Osteoblast (primary cell): ENCODE data around the gene ZNRD2. TPM values are rescaled to one million over a fixed set of nuclear protein-coding genes. Genes with fewer than 3 reads are reported as not detected.

ENCODE experiments used
- DNase-seq: peaks from one replicate; pipeline ENCODE4 v3.0.0; 2011; ENCODE audit warnings: low spot score, mixed read lengths; ENCODE audit not compliant: insufficient read length; ENCODE audit errors: missing footprints
- H2AFZ ChIP-seq: 2 replicates; pipeline ENCODE4 v1.6.0; 2011; ENCODE audit warnings: mild to moderate bottlenecking, low read length
- H3K27ac ChIP-seq: 2 replicates; pipeline ENCODE4 v1.5.1; 2011; ENCODE audit warnings: mild to moderate bottlenecking, low read depth, low read length, moderate library complexity
- H3K27me3 ChIP-seq: 2 replicates; pipeline ENCODE4 v1.6.0; 2012; ENCODE audit warnings: mild to moderate bottlenecking, control low read depth, inconsistent platforms, low read length, moderate library complexity; ENCODE audit not compliant: insufficient read depth
- H3K36me3 ChIP-seq: 2 replicates; pipeline ENCODE4 v1.5.1; 2011; ENCODE audit warnings: mild to moderate bottlenecking, low read length, control low read depth, moderate library complexity; ENCODE audit not compliant: insufficient read depth
- H3K4me1 ChIP-seq: 2 replicates; pipeline ENCODE4 v1.5.1; 2011; ENCODE audit warnings: mild to moderate bottlenecking, low read length, control low read depth, moderate library complexity; ENCODE audit not compliant: insufficient read depth
- H3K4me2 ChIP-seq: 2 replicates; pipeline ENCODE4 v1.6.0; 2011; ENCODE audit warnings: mild to moderate bottlenecking, low read length; ENCODE audit not compliant: insufficient read depth
- H3K4me3 ChIP-seq: fragments of 200-600 bp; sonication (generic); 3 replicates; pipeline ENCODE4 v1.5.1; 2012; ENCODE audit warnings: mild to moderate bottlenecking, low read length, inconsistent platforms; ENCODE audit not compliant: insufficient read depth
- H3K79me2 ChIP-seq: 2 replicates; pipeline ENCODE4 v1.6.0; 2012; ENCODE audit warnings: mild to moderate bottlenecking, low read length, control low read depth, inconsistent platforms; ENCODE audit not compliant: insufficient read depth
- H3K9me3 ChIP-seq: 2 replicates; pipeline ENCODE4 v1.5.1; 2011; ENCODE audit warnings: low read depth, low read length, control low read depth
- H4K20me1 ChIP-seq: 2 replicates; pipeline ENCODE4 v1.6.0; 2012; ENCODE audit warnings: mild to moderate bottlenecking, low read length, control low read depth; ENCODE audit not compliant: insufficient read depth
- total RNA-seq: library from RNA; depleted of rRNA; stranded (reverse); fragments of >200 nt; gene quantifications from 2 replicates; pipeline ENCODE4 v1.2.3, GENCODE V29; 2012
- TF ChIP-seq, protein P1 (sequence below): IDR thresholded peaks from 2 replicates; pipeline ENCODE4 v1.5.1; 2011; ENCODE audit warnings: mild to moderate bottlenecking, low read depth, low read length, moderate library complexity; ENCODE audit errors: extremely low read depth

The ZNRD2 gene
- total RNA-seq, 1 donor: 42.3 TPM

DNA sequence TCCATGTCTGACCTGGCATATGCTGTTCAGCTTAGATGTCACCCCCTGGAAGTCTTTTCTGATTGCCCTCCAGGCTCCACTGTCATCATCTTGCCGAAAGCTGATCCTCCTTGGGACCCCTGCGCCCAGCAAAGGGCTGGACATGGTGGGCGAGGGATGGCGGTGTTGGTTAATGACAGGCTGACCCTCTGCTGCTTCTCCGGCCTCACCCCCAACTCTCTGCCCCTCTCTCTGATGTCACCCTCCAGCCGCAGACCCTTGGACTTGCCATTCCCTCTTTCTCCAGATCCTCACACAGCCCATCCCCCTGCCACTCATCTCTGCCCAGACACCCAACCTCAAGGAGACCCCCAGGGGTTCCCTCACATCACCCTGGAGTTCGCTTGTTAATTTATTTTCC lies 7.9 kb downstream of the ZNRD2 start:
- Histone ChIP-seq H4K20me1 (peaks cover 25% of the 10 kb centered on the region), H3K27me3 (no peaks in the 10 kb centered on the region), H2AFZ (no peak overlapping the region), H3K27ac (peak overlapping the region; percentile 81), H3K9me3 (no peaks in the 10 kb centered on the region), H3K79me2 (peaks cover 40% of the 10 kb centered on the region), H3K4me1 (peaks cover 37% of the 10 kb centered on the region), H3K4me3 (peak overlapping the region; percentile 77), H3K36me3 (peaks cover 40% of the 10 kb centered on the region), H3K4me2 (peak overlapping the region; percentile 91)
- no peak for DNase-seq
- TF ChIP-seq, protein P1, sequence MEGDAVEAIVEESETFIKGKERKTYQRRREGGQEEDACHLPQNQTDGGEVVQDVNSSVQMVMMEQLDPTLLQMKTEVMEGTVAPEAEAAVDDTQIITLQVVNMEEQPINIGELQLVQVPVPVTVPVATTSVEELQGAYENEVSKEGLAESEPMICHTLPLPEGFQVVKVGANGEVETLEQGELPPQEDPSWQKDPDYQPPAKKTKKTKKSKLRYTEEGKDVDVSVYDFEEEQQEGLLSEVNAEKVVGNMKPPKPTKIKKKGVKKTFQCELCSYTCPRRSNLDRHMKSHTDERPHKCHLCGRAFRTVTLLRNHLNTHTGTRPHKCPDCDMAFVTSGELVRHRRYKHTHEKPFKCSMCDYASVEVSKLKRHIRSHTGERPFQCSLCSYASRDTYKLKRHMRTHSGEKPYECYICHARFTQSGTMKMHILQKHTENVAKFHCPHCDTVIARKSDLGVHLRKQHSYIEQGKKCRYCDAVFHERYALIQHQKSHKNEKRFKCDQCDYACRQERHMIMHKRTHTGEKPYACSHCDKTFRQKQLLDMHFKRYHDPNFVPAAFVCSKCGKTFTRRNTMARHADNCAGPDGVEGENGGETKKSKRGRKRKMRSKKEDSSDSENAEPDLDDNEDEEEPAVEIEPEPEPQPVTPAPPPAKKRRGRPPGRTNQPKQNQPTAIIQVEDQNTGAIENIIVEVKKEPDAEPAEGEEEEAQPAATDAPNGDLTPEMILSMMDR: no peak

DNA sequence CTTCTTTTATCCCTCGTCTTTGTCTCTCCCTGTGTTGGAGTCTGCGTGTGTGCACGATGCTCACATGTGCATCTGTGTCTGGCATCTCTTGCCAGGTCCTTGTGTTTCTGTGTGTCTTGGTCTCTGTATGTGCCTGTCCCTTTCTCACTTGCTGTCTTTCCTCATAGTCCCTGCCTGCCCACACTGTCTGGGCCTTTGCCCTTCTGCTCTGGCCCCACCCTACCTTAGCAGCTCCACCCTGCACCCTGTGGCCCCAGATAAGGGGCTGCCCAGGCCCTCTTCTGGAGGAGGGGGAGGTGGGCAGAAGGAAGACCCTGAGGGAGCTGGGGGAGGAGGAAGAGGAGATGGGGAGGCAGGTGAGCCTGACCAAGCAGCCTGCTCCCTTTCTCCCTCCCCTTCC lies 8.4 kb downstream of the ZNRD2 start:
- Histone ChIP-seq H3K4me1 (peaks cover 32% of the 10 kb centered on the region), H3K9me3 (no peaks in the 10 kb centered on the region), H3K4me3 (no peak overlapping the region), H3K79me2 (peaks cover 36% of the 10 kb centered on the region), H2AFZ (no peak overlapping the region), H3K27ac (no peak overlapping the region), H4K20me1 (peaks cover 20% of the 10 kb centered on the region), H3K27me3 (no peaks in the 10 kb centered on the region), H3K36me3 (peaks cover 34% of the 10 kb centered on the region), H3K4me2 (no peak overlapping the region)
- DNase-seq: no peak
- TF ChIP-seq, protein P1: no peak

DNA sequence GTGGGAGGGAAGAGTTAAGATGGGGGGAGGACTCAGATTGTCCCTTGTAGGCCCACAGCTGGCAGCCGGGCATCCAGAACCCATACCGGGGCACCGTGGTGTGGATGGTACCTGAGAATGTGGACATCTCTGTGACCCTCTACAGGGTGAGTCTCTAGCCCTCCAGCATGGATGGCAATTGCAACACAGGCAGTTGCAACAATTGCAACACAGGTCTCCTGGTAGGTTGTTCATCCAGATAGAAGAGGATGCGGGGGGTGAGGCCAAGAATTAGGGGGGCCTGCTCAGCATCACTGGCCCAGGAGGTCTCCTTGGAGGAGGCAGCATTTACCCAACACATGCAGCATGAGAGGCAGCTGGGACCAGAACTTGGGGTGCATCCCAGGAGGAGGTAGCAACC lies 9.0 kb downstream of the ZNRD2 start:
- Histone ChIP-seq H4K20me1 (peaks cover 17% of the 10 kb centered on the region), H3K36me3 (peaks cover 33% of the 10 kb centered on the region), H3K79me2 (peaks cover 36% of the 10 kb centered on the region), H3K27ac (no peak overlapping the region), H3K4me1 (peaks cover 29% of the 10 kb centered on the region), H3K4me3 (no peak overlapping the region), H2AFZ (no peak overlapping the region), H3K4me2 (no peak overlapping the region), H3K27me3 (no peaks in the 10 kb centered on the region), H3K9me3 (no peaks in the 10 kb centered on the region)
- no peak for DNase-seq
- TF ChIP-seq, protein P1: no peak

DNA sequence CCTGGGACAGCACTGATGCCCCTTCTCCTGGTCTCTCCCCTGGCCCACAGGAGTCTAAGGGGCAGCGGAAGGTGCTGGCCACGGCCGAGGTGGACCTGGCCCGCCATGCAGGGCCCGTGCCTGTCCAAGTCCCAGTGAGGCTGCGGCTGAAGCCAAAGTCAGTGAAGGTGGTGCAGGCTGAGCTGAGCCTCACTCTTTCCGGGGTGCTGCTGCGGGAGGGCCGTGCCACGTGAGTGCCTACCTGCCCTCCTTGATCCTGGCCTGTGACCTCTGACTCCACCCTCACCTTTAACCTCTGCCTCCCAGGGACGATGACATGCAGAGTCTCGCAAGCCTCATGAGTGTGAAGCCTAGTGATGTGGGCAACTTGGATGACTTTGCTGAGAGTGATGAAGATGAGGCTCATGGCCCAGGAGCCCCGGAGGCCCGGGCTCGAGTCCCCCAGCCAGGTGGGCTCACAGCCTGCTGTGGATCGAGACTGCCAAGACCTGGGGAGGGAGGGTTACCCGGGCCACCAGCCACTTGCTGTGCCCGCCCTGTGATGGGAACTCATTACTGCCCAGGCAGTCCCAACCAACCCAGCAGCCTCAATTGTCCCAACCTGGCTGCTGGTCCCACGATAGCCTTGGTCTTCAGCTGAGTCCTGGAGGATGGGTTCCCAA lies 9.9 kb downstream of the ZNRD2 start:
- H2AFZ ChIP-seq: no peak overlapping the region
- peak; percentile 89 for DNase-seq
- H3K4me1 ChIP-seq: peaks cover 25% of the 10 kb centered on the region
- no peaks in the 10 kb centered on the region for H3K9me3 ChIP-seq
- peaks cover 36% of the 10 kb centered on the region for H3K79me2 ChIP-seq
- no peak overlapping the region for H3K4me2 ChIP-seq
- peaks cover 33% of the 10 kb centered on the region for H3K36me3 ChIP-seq
- no peak overlapping the region for H3K4me3 ChIP-seq
- H4K20me1 ChIP-seq: peaks cover 17% of the 10 kb centered on the region
- H3K27ac ChIP-seq: no peak overlapping the region
- H3K27me3 ChIP-seq: no peaks in the 10 kb centered on the region
- TF ChIP-seq, protein P1: no peak
